ENCODE measurements around the gene FAM174C. TPM values are rescaled to one million over a fixed set of nuclear protein-coding genes. Genes with fewer than 3 reads are reported as not detected.

The FAM174C gene
- total RNA-seq, 1 experiment from 2014 or later: 85.2 TPM

DNA sequence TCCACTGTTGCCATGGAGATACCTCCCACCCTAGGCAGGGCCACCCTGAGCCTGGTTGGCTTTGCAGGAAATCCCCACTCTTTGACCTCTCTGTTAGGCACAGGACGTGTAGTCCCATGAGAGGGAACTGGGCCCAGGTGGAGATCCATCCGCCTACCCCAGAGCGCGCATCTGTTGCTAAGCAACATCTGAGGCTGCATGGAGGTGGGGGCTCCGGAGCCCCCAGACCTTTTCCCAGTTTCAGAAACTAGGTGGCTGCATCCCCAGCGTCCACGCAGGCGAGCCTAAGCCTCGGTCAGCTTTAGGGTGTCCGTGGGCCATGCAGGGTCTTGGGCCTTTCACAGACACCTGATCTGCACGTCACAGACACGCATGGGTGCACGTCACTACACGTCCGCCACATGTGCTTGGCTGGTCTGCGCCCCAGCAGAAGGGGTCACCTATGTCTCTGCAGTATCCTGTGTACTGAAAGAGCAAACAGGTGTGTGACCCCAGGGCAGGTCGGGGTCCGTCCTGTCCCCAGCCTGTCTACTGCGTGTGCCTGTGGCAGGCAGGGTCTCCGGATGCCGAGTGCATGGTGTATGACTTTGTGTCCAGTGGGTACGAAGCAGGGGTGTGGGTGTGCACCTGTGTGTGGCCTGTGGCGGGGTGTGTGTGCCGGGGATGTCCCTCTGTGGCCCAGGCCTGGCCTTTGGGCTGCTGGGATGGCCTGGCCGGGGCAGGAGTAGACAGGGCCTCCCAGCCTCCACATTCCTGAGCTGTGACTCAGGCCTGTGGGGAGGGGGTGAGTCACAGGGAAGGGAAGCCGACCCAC, 10.3 kb upstream of the FAM174C start:
- Mint-ChIP-seq H3K4me1 (ENCODE audit: insufficient read depth, unreplicated experiment) (peaks cover 39% of the 10 kb centered on the region), H3K4me3 (ENCODE audit: unreplicated experiment) (peak overlapping the region; percentile 70), H3K36me3 (ENCODE audit: insufficient read depth, unreplicated experiment) (peaks cover 19% of the 10 kb centered on the region), H3K27me3 (ENCODE audit: insufficient read depth, unreplicated experiment) (no peaks in the 10 kb centered on the region), H3K9me3 (ENCODE audit: unreplicated experiment) (no peaks in the 10 kb centered on the region), H3K27ac (ENCODE audit: low read depth, unreplicated experiment) (peak overlapping the region; percentile 50)
- CTCF ChIA-PET: interaction anchor here (0.5 to 4.9 kb wide), 6 partner anchors 12 to 220 kb away, joined by 3 to 144 read pairs (median 11); no protein-coding TSS in a partner anchor
- POLR2A ChIA-PET: interaction anchor here (0.8 to 6.2 kb wide), 9 partner anchors 9 to 225 kb away, joined by 4 to 240 read pairs (median 18); partner anchors contain the start of genes ABCA7, ATP5F1D, FAM174C and MIDN
- BruUV-seq (replicated peaks): no TSS peak
- intact Hi-C loops (cut with micrococcal nuclease): no loop called here
- peak; percentile 96 for DNase-seq (ENCODE audit: unreplicated experiment)
- TF ChIP-seq, protein P1, sequence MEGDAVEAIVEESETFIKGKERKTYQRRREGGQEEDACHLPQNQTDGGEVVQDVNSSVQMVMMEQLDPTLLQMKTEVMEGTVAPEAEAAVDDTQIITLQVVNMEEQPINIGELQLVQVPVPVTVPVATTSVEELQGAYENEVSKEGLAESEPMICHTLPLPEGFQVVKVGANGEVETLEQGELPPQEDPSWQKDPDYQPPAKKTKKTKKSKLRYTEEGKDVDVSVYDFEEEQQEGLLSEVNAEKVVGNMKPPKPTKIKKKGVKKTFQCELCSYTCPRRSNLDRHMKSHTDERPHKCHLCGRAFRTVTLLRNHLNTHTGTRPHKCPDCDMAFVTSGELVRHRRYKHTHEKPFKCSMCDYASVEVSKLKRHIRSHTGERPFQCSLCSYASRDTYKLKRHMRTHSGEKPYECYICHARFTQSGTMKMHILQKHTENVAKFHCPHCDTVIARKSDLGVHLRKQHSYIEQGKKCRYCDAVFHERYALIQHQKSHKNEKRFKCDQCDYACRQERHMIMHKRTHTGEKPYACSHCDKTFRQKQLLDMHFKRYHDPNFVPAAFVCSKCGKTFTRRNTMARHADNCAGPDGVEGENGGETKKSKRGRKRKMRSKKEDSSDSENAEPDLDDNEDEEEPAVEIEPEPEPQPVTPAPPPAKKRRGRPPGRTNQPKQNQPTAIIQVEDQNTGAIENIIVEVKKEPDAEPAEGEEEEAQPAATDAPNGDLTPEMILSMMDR (IDR thresholded peaks at IDR 0.05; ENCODE audit: unreplicated experiment): no peak

- no peaks in the 10 kb centered on the region for H3K9me3 Mint-ChIP-seq (ENCODE audit: unreplicated experiment)
- no peak for DNase-seq (ENCODE audit: unreplicated experiment)
- BruUV-seq (replicated peaks): no TSS peak
- peaks cover 39% of the 10 kb centered on the region for H3K4me1 Mint-ChIP-seq (ENCODE audit: insufficient read depth, unreplicated experiment)
- ChIA-PET POLR2A (interaction anchor here (0.9 to 6.2 kb wide), 11 partner anchors 9 to 226 kb away, joined by 3 to 240 read pairs (median 16); partner anchors contain the start of genes ABCA7, ATP5F1D, FAM174C and MIDN), CTCF (interaction anchor here (0.5 to 4.9 kb wide), 9 partner anchors 9 to 282 kb away, joined by 3 to 144 read pairs (median 3); no protein-coding TSS in a partner anchor)
- H3K27me3 Mint-ChIP-seq (ENCODE audit: insufficient read depth, unreplicated experiment): no peaks in the 10 kb centered on the region
- H3K36me3 Mint-ChIP-seq (ENCODE audit: insufficient read depth, unreplicated experiment): peaks cover 25% of the 10 kb centered on the region
- H3K4me3 Mint-ChIP-seq (ENCODE audit: unreplicated experiment): peak overlapping the region; percentile 70
- peak overlapping the region; percentile 50 for H3K27ac Mint-ChIP-seq (ENCODE audit: low read depth, unreplicated experiment)
- TF ChIP-seq, protein P1 (IDR thresholded peaks at IDR 0.05; ENCODE audit: unreplicated experiment): no peak
- intact Hi-C loops (cut with micrococcal nuclease): loop anchor here (1.0 kb wide), 2 partner anchors 16 to 21 kb away; no protein-coding TSS in a partner anchor
These were observed 9.7 kb upstream of the FAM174C start for GRCh38 chr19:1265615-1266128.

GRCh38 chr19:1266129-1266915, 9.0 kb upstream of the FAM174C start:
- H3K4me3 Mint-ChIP-seq (ENCODE audit: unreplicated experiment): peak overlapping the region; percentile 70
- H3K27ac Mint-ChIP-seq (ENCODE audit: low read depth, unreplicated experiment): peak overlapping the region; percentile 50
- peak; percentile 93 for DNase-seq (ENCODE audit: unreplicated experiment)
- no peaks in the 10 kb centered on the region for H3K27me3 Mint-ChIP-seq (ENCODE audit: insufficient read depth, unreplicated experiment)
- ChIA-PET CTCF (interaction anchor here (0.6 to 4.9 kb wide), 14 partner anchors 9 to 1956 kb away, joined by 3 to 144 read pairs (median 3); partner anchors contain the start of gene ATP5F1D), POLR2A (interaction anchor here (0.6 to 6.2 kb wide), 20 partner anchors 8 to 344 kb away, joined by 3 to 240 read pairs (median 5); partner anchors contain the start of genes ABCA7, ATP5F1D, FAM174C and GPX4)
- intact Hi-C loops (cut with micrococcal nuclease): loop anchor here (1.0 kb wide), 2 partner anchors 17 to 22 kb away; no protein-coding TSS in a partner anchor
- no peaks in the 10 kb centered on the region for H3K9me3 Mint-ChIP-seq (ENCODE audit: unreplicated experiment)
- TF ChIP-seq, protein P1 (IDR thresholded peaks at IDR 0.05; ENCODE audit: unreplicated experiment): no peak
- BruUV-seq (replicated peaks): no TSS peak
- H3K4me1 Mint-ChIP-seq (ENCODE audit: insufficient read depth, unreplicated experiment): peaks cover 39% of the 10 kb centered on the region
- peaks cover 31% of the 10 kb centered on the region for H3K36me3 Mint-ChIP-seq (ENCODE audit: insufficient read depth, unreplicated experiment)
